ENCODE measurements around the gene AP1S3. TPM values are rescaled to one million over a fixed set of nuclear protein-coding genes. Genes with fewer than 3 reads are reported as not detected.

Gene AP1S3
- total RNA-seq, 2 donors from 2014 or later, result 2.2 to 3.5 TPM

GRCh38 chr2:223852281-223852795 is 15.0 kb upstream of the AP1S3 start:
- Histone ChIP-seq H3K9me3 (no peaks in the 10 kb centered on the region), H3K27me3 (no peaks in the 10 kb centered on the region), H3K4me3 (no peak overlapping the region), H3K4me1 (no peaks in the 10 kb centered on the region), H3K36me3 (no peaks in the 10 kb centered on the region), H3K27ac (no peak overlapping the region)
- DNase-seq (ENCODE audit: low spot score), result no peak
- TF ChIP-seq CTCF (IDR thresholded peaks at IDR 0.05), result no peak

- H3K4me1 ChIP-seq, result no peaks in the 10 kb centered on the region
- no peak for TF ChIP-seq CTCF (IDR thresholded peaks at IDR 0.05)
- H3K36me3 ChIP-seq, result no peaks in the 10 kb centered on the region
- no peak for DNase-seq (ENCODE audit: low spot score)
- no peak overlapping the region for H3K27ac ChIP-seq
- no peaks in the 10 kb centered on the region for H3K9me3 ChIP-seq
- H3K27me3 ChIP-seq, result no peaks in the 10 kb centered on the region
- H3K4me3 ChIP-seq, result no peak overlapping the region
These were observed 10.0 kb upstream of the AP1S3 start for GRCh38 chr2:223847410-223847809.

GRCh38 chr2:223846515-223846914 is 9.1 kb upstream of the AP1S3 start:
- H3K9me3 ChIP-seq, result no peaks in the 10 kb centered on the region
- no peaks in the 10 kb centered on the region for H3K36me3 ChIP-seq
- H3K4me1 ChIP-seq, result no peaks in the 10 kb centered on the region
- H3K4me3 ChIP-seq, result no peak overlapping the region
- H3K27ac ChIP-seq, result no peak overlapping the region
- H3K27me3 ChIP-seq, result no peaks in the 10 kb centered on the region
- TF ChIP-seq CTCF (IDR thresholded peaks at IDR 0.05), result no peak
- DNase-seq (ENCODE audit: low spot score), result no peak

GRCh38 chr2:223841436-223842190 is 4.2 kb upstream of the AP1S3 start:
- Histone ChIP-seq H3K27me3 (no peaks in the 10 kb centered on the region), H3K4me1 (peaks cover 0 to 5% of the 10 kb centered on the region in 2 donors), H3K9me3 (no peaks in the 10 kb centered on the region), H3K4me3 (no peak overlapping the region), H3K36me3 (no peaks in the 10 kb centered on the region), H3K27ac (no peak overlapping the region)
- DNase-seq (ENCODE audit: low spot score), result no peak
- no peak for TF ChIP-seq CTCF (IDR thresholded peaks at IDR 0.05)

- Histone ChIP-seq H3K9me3 (no peaks in the 10 kb centered on the region), H3K27ac (no peak overlapping the region), H3K27me3 (no peaks in the 10 kb centered on the region), H3K4me3 (no peak overlapping the region), H3K36me3 (no peaks in the 10 kb centered on the region), H3K4me1 (peaks cover 0 to 9% of the 10 kb centered on the region in 2 donors)
- no peak for TF ChIP-seq CTCF (IDR thresholded peaks at IDR 0.05)
- no peak for DNase-seq (ENCODE audit: low spot score)
These were observed 1.5 kb downstream of the AP1S3 start for GRCh38 chr2:223835701-223836532.
